ENCODE data around the gene MCF2L2. TPM values are rescaled to one million over a fixed set of nuclear protein-coding genes. Genes with fewer than 3 reads are reported as not detected.

Gene MCF2L2
- total and polyA plus RNA-seq, 2 of the 13 experiments (the other 11 are each of a cell fraction or from before 2014, with no cell fraction given), result not detected

DNA sequence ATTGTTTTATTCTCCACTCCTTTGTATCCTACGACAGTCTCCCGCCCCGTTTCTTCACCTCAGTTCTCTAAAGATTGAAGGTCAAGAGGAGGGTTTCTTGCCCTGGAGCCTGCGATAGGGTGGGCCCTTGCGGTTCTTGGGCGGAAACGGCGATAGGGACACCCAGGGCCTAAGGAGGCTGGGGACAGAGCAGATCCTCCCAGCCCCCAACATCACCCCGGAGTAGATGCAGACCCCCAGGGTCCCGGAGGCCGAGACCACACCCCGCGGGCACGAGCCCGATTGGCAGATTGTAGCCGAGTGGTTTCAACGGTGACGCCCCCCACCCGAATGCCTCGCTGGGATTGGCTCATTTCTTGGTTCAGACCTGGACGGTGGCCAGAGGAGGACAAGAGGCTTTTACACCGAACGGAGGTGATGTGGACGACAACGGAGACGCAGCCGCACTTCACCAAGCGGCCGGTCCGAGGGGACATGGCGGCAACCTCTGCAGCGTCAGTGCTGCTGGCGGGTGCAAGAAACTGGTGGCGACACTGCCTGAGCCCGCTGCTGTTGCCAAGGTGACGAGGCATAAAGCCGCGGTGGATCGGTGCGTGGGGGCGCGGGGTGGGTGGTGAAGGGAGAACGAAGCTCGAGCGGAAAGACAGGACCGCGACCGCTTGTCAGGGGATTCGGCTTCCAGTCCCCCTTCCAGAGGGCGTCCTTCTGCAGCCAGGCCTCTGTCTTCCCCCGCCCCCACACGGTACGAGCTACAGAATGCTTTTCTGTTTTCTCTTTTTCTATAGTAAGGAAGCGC, 19.0 kb upstream of the MCF2L2 start (continued):
- TF ChIP-seq, protein P1, sequence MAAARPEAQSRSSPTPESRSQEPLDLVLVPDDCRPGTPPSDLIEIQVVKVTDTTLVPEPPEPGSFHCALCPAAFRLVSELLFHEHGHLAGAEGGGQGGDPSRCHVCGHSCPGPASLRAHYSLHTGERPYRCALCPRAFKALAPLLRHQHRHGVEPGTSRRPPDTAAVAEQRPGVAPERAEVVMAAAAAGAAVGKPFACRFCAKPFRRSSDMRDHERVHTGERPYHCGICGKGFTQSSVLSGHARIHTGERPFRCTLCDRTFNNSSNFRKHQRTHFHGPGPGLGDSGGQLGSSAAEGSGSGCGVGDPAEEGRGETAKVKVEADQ (CRISPR knock-in tag; IDR thresholded peaks at IDR 0.05; ENCODE audit: borderline replicate concordance), result 0 out of 2 replicates have a peak, but pooled peaks have one; percentile 38
- TF ChIP-seq SMC3 (IDR thresholded peaks at IDR 0.05; ENCODE audit: low read length), result no peak
- peak; percentile 17 for TF ChIP-seq TBL1XR1 (IDR thresholded peaks at IDR 0.05; ENCODE audit: borderline replicate concordance, low read length, partially characterized antibody)
- TF ChIP-seq ZNF484 (CRISPR knock-in tag; IDR thresholded peaks at IDR 0.05; ENCODE audit: borderline replicate concordance, low read depth), result no peak
- no peak for TF ChIP-seq ZBTB37 (CRISPR knock-in tag; IDR thresholded peaks at IDR 0.05)
- TF ChIP-seq TFDP1 (CRISPR knock-in tag; IDR thresholded peaks at IDR 0.05; ENCODE audit: borderline replicate concordance), result peak; percentile 60; the same call in 1 of the 2 replicates
- TF ChIP-seq NFE2L1 (CRISPR knock-in tag; IDR thresholded peaks at IDR 0.05; ENCODE audit: borderline replicate concordance), result no peak
- no peak for TF ChIP-seq PRDM15 (CRISPR knock-in tag; IDR thresholded peaks at IDR 0.05)
- peak; percentile 73 for TF ChIP-seq ZNF574 (CRISPR knock-in tag; IDR thresholded peaks at IDR 0.05)
- no peak for TF ChIP-seq HES4 (CRISPR knock-in tag; IDR thresholded peaks at IDR 0.05; ENCODE audit: borderline replicate concordance)
- TF ChIP-seq ZNF234 (CRISPR knock-in tag; conservative IDR thresholded peaks at IDR 0.05), result no peak
- no peak for TF ChIP-seq ZNF17 (CRISPR knock-in tag; IDR thresholded peaks at IDR 0.05)
- peak; percentile 86 for TF ChIP-seq NFYC (CRISPR knock-in tag; IDR thresholded peaks at IDR 0.05)
- no peak for TF ChIP-seq LCORL (IDR thresholded peaks at IDR 0.05)
- peak; percentile 89 for TF ChIP-seq LCORL (CRISPR knock-in tag; IDR thresholded peaks at IDR 0.05)
- peak in 1 of 2 experiments; percentile 87; a peak in 1 of 4 replicates for TF ChIP-seq KLF16 (CRISPR knock-in tag; IDR thresholded peaks at IDR 0.05)
- TF ChIP-seq KDM4B (CRISPR knock-in tag; IDR thresholded peaks at IDR 0.05), result peak; percentile 59; the same call in 1 of the 2 replicates
- TF ChIP-seq SALL2 (CRISPR knock-in tag; IDR thresholded peaks at IDR 0.05), result peak; percentile 88
- 0 out of 2 replicates have a peak, but pooled peaks have one; percentile 77 for TF ChIP-seq ZNF124 (CRISPR knock-in tag; IDR thresholded peaks at IDR 0.05)

All from HepG2 (cell line).